Nephron progenitor cell (in vitro differentiated cells): ENCODE results near the gene SLC25A53.
A peak's percentile ranks its signal among the peaks of the same experiment; 100 is the strongest.

Source experiments
- DNase-seq: peaks from one replicate; pipeline ENCODE4 v3.0.0; 2021
- H3K27ac Mint-ChIP-seq: 2 replicates; pipeline ENCODE4 v1.8.0; 2021; ENCODE audit warnings: mild to moderate bottlenecking, moderate library complexity, mixed read lengths
- H3K27me3 Mint-ChIP-seq: 2 replicates; pipeline ENCODE4 v1.8.0; 2021; ENCODE audit warnings: mild to moderate bottlenecking, low read depth, mixed read lengths; ENCODE audit not compliant: poor library complexity
- H3K36me3 Mint-ChIP-seq: 2 replicates; pipeline ENCODE4 v1.8.0; 2021; ENCODE audit warnings: low read depth, mixed read lengths
- H3K4me1 Mint-ChIP-seq: 2 replicates; pipeline ENCODE4 v1.8.0; 2021; ENCODE audit warnings: mixed read lengths
- H3K4me3 Mint-ChIP-seq: 2 replicates; pipeline ENCODE4 v1.8.0; 2021; ENCODE audit warnings: mild to moderate bottlenecking, moderate library complexity, mixed read lengths
- H3K9me3 Mint-ChIP-seq: 2 replicates; pipeline ENCODE4 v1.8.0; 2021; ENCODE audit warnings: mild to moderate bottlenecking, moderate library complexity, mixed read lengths
- CTCF ChIP-seq: fragments of 200-600 bp; sonication (generic); IDR thresholded peaks from 2 replicates; pipeline ENCODE4 v1.5.0; 2021; ENCODE audit warnings: antibody characterized with exemption

Gene SLC25A53

GRCh38 chrX:104137496-104137895, 19.3 kb downstream of the SLC25A53 start:
- Mint-ChIP-seq H3K4me3 (no peak overlapping the region), H3K9me3 (peaks cover 26% of the 10 kb centered on the region), H3K36me3 (no peaks in the 10 kb centered on the region), H3K27me3 (no peaks in the 10 kb centered on the region), H3K27ac (no peak overlapping the region), H3K4me1 (no peaks in the 10 kb centered on the region)
- DNase-seq, result no peak
- no peak for TF ChIP-seq CTCF

GRCh38 chrX:104136241-104137019, 20.4 kb downstream of the SLC25A53 start:
- no peaks in the 10 kb centered on the region for H3K36me3 Mint-ChIP-seq
- peaks cover 21% of the 10 kb centered on the region for H3K9me3 Mint-ChIP-seq
- H3K4me3 Mint-ChIP-seq, result peak overlapping the region; percentile 72
- peak; percentile 65 for TF ChIP-seq CTCF
- no peaks in the 10 kb centered on the region for H3K27me3 Mint-ChIP-seq
- H3K27ac Mint-ChIP-seq, result no peak overlapping the region
- H3K4me1 Mint-ChIP-seq, result no peaks in the 10 kb centered on the region
- peak; percentile 68 for DNase-seq

GRCh38 chrX:104135677-104136076, 21.1 kb downstream of the SLC25A53 start:
- H3K4me3 Mint-ChIP-seq, result no peak overlapping the region
- peaks cover 18% of the 10 kb centered on the region for H3K9me3 Mint-ChIP-seq
- no peaks in the 10 kb centered on the region for H3K27me3 Mint-ChIP-seq
- DNase-seq, result no peak
- peaks cover 1% of the 10 kb centered on the region for H3K36me3 Mint-ChIP-seq
- H3K4me1 Mint-ChIP-seq, result no peaks in the 10 kb centered on the region
- H3K27ac Mint-ChIP-seq, result no peak overlapping the region
- TF ChIP-seq CTCF, result no peak

- no peaks in the 10 kb centered on the region for H3K4me1 Mint-ChIP-seq
- no peak overlapping the region for H3K4me3 Mint-ChIP-seq
- H3K9me3 Mint-ChIP-seq, result peaks cover 18% of the 10 kb centered on the region
- peak overlapping the region; percentile 21 for H3K27ac Mint-ChIP-seq
- H3K36me3 Mint-ChIP-seq, result peaks cover 5% of the 10 kb centered on the region
- no peaks in the 10 kb centered on the region for H3K27me3 Mint-ChIP-seq
- DNase-seq, result no peak
- no peak for TF ChIP-seq CTCF
Observed at GRCh38 chrX:104134583-104135261, 22.1 kb downstream of the SLC25A53 start.

GRCh38 chrX:104130808-104131207, 26.0 kb downstream of the SLC25A53 start:
- DNase-seq, result no peak
- H3K27ac Mint-ChIP-seq, result no peak overlapping the region
- no peak for TF ChIP-seq CTCF
- H3K4me1 Mint-ChIP-seq, result no peaks in the 10 kb centered on the region
- no peak overlapping the region for H3K4me3 Mint-ChIP-seq
- H3K9me3 Mint-ChIP-seq, result peaks cover 15% of the 10 kb centered on the region
- H3K36me3 Mint-ChIP-seq, result peaks cover 5% of the 10 kb centered on the region
- no peaks in the 10 kb centered on the region for H3K27me3 Mint-ChIP-seq
